HG03442 (cell line): ENCODE data around the gene KBTBD12.
"Not testable (repeated sequence)": the region's sequence is repeated elsewhere in the genome, so short reads cannot be mapped to it uniquely, and the experiment has no call there.

Experiments
- ATAC-seq: cut with Tn5 transposase; IDR thresholded peaks from one replicate; pipeline ENCODE4 v1.9.1; 2021; ENCODE audit warnings: mild to moderate bottlenecking, moderate library complexity; ENCODE audit not compliant: unreplicated experiment

Gene KBTBD12

DNA sequence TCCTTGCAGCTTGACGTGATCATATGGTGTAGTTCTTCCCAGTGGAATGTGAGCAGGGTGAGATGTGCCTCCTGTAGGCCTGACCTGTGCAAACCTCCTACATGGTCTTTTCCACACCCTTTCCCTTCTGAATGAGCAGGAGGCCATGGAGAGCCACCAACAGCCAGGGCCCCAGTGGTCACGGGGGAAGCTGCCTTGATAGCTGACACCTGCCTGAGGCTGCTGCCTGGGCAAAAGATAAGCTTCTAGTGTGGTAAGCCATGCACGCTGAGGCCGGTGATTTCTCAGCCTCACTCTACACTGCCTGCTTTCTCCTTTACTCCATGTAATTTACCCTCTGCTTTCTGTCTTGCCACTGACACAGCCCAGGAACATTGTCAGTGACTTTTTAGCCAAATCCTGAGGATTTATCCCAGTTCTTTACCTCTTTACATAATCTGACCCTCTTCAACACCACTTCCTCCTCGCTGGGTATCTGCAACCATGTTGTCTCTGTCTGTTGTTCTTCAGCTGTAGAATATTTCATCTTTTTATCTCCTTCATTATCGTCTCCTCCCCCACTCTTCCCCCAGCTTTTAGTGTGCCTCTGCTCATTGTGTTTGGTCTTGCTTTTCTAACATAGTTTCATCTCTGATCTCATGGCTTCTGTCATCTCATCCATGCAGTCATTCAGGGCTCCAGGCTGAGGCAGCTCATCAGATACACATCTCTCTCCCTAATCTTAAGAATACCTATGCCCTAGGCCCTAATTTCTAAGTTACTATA lies 11.2 kb upstream of the KBTBD12 start:
- ATAC-seq: no peak

DNA sequence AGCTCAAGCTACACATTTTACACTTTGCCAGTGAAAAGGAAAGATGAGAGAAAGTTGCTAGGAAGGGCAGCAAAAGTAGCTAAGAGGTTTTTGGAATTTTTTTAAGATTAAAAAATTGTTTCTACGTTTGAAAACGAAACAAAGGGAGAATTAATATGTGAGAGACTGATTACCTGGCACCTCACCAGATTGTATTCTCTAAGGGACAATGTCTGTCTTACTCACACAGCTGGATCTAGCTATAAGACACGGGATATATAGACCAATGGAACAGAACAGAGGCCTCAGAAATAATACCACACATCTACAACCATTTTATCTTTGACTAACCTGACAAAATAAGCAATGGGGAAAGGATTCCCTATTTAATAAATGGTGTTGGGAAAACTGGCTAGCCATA lies 9.5 kb upstream of the KBTBD12 start:
- ATAC-seq: no peak

DNA sequence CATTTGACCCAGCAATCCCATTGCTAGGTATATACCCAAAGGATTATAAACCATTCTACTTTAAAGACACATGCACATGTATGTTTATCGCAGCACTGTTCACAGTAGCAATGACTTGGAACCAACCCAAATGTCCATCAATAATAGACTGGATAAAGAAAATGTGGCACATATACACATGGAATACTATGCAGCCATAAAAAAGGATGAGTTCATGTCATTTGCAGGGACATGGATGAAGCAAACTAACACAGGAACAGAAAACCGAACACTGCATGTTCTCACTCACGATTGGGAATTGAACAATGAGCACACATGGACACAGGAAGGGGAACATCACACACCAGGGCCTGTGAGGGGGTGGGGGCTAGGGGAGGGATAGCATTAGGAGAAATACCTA lies 8.4 kb upstream of the KBTBD12 start:
- not testable (repeated sequence) for ATAC-seq

DNA sequence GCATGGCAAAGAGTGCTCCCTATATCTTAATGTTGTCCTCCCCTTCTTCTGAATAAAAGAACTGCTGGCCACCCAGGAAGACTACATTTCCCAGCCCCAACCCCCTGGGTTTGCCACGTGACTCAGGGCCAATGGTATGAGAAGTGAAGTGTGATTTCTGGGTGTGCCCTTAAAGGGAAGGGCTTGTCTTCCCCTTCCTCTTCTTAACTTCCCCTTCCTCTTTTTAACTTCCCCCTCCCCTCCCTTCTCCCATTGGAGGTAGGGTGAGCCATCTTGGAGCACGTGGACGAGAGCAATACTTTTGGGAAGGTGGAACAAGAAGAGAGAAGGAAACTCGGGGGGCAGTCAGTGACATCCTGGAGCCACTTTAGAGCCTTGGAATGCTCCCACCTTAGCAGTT lies 6.8 kb upstream of the KBTBD12 start:
- no peak for ATAC-seq

DNA sequence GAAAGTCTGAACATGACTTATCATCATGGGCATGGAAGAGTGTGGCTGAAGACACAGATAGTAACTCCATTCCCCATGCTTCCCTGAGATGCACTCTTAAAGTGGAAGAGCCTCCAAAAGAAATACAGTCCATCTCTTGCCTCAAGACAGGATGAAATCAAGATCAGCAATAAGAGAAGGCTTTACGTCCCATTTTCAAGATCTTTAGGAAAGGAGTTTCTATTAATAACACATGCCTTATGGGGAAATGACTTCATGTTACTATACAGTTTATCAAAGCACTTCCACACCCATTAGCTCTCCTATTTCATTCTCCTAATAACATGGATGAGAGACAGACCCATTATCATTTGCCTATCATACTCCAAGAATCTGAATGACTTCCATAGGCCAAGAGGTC lies 6.1 kb upstream of the KBTBD12 start:
- no peak for ATAC-seq

DNA sequence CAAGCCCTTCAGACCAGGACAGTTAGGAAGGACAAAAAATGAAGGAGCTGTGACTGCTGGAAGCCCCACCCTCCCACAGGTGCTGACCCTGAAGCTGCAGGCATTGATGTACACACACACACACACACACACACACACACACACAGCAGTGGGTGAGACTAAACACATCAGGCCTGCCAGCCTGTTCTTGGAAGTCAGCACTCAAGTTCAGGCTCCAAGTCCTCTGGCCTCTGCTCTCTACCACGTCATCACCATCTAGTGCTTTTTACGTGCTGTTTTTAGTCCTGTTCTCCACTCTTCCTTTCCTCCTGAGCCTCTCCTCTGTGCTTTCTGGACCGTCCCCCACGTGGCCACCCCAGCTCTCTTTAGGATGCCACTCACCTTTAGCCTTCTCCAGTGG lies 5.4 kb upstream of the KBTBD12 start:
- ATAC-seq: no peak

DNA sequence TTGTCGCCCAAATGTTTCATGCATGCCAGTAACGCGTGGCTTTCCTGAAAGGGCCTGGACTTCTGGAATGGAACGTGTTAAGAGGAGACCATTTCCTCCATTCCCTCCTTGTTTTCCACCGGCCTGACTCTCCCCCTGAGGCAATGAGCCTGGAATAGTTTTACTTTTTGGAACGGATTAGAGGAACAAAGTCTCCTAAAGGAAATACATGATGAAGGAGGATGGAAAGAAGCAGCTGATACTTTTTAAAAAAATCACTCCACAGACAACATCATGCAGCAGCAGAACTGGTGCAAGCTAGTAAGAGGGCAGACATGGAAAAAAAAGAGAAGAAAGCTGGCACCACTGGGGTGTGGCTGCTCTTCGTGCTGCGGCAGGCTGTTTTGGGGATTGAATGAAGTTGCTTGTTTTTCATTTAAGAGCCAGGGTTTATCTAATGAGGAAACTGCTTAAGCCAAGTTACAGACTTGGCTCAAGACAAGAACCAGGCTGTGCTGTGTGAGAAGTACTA lies 3.6 kb upstream of the KBTBD12 start:
- ATAC-seq: no peak

DNA sequence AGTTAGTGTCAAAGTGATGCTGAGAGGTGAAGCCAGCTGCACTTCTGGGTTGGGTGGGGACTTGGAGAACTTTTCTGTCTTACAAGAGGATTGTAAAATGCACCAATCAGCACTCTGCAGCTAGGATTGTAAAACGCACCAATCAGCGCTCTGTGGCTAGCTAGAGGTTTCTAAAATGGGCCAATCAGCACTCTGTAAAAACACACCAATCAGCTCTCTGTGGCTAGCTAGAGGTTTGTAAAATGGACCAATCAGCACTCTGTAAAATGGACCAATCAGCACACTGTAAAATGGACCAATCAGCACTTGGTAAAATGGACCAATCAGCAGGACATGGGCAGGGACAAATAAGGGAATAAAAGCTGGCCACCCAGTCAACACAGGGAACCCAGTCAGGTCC lies 1.2 kb upstream of the KBTBD12 start:
- not testable (repeated sequence) for ATAC-seq

DNA sequence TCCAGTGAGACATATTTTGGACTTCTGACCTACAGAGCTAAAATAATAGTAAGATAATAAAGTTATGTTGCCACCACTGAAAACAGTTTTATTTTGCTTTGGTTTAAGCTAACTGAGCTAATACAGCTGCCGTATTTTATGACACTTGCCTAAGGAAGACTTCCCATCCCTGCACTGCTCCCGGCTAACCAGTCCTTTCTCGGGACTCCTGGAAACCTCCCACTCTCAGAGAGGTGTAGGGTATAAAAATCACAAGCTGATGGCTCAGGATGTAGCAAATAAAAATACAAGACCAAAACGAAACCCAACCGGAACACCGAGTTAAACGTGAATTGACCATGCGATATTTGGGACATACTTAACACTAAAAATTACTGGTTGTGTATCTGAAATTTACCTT lies 448 bp upstream of the KBTBD12 start:
- ATAC-seq: no peak

DNA sequence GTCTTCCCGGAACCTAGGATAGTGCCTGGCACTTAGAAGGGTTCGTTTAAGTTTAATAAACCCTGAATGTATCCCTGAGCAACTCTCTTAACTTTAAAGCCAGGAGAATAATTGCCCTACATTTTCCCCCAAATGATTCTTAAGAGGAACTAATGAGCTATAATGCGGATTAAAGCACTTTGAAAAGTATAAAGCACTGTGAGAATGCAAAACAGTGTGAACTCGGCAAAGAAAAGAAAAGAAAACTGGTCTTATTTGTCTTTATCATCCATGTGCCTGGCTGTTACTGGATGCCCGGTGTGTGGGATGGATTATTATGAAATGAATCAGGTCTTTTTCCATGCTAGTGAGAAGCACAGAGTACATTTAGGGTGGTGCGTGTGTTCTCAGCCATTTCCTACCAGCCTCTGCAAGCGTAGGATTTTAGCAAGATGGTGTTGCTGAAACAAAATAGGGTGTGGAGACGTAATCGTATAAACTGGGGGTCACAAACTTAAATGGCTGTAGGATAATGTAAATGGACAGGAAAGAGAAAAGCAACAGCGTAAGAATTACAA lies 983 bp downstream of the KBTBD12 start:
- ATAC-seq: no peak

DNA sequence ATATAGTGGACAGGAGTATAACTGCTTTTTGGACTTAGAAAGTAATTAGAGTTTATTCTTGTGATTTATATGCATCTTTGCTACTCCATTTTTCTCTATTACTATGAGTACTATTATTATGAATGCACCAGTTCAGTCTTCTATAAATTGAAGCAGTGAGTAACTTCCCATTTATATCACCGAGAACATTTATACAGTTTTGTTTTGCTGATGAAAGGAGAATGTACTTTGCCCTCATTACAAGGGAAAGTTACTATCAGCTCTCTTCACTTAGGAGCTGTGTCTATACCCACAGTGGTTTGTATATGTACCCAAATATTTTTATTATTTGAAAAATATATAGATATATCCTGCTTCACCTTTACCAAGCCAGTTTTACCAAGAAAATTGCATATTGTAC lies 5.7 kb downstream of the KBTBD12 start:
- ATAC-seq: no peak

DNA sequence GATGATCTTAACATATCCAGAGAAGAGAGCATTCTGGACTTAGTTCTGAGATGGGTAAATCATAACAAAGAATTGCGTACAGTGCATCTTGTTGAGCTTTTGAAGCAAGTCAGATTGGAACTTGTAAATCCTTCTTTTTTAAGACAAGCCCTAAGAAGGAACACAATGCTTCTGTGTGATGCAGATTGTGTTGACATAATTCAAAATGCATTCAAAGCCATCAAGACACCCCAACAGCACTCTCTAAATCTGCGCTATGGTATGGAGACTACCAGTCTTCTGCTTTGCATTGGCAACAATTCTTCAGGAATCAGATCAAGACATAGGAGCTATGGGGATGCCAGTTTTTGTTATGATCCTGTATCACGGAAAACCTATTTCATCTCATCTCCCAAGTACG lies 8.6 kb downstream of the KBTBD12 start:
- no peak for ATAC-seq

DNA sequence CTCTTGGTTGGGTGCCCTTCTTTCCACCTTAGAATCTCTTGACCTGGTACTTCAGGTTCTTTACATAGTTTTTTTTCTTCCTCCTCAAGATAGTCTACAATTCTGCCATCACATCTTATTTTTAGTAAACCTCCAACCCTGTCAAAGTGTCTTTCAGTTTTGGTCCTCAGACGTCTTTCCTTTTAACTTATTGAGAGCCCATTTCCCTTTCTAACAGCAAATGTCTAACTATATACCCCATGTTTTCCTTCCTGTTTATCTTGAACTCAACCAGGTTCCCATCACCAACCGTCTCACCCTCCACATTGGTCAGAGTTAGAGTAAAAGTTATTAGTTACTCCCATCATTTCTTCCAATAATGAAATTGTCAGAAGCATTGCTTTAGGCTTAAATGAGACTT lies 10.4 kb downstream of the KBTBD12 start:
- ATAC-seq: no peak

DNA sequence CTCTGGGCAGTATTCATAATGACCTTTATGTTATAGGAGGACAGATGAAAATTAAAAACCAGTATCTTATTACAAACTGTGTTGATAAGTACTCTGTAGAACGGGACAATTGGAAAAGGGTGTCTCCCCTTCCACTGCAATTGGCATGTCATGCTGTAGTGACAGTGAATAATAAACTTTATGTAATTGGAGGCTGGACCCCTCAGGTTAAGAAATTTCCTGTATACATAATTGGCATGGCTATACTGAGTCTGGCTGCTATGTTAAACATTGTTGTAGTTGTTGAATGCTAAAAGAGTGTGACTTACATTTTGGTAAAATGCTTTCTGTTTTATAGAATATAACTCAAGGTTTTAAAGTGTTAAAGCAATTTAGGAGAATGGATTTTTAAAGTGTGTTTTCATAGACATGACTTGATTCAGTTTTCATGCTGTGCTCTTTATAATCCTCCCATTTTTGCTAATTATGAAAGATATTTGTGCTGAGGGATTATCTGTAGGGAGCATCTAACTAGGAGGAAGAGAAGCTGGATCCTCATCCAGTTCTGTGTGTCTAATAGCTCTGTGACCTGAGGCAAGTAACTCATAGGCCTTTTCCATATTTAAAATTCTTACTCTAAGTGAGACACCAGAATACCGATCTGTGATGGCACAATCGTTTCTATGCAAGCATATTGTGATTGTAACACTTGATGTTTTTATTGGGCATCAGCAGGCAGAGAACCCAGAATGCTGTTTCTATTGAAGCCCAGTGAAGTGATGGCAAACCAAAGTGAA lies 13.0 kb downstream of the KBTBD12 start:
- no peak for ATAC-seq

DNA sequence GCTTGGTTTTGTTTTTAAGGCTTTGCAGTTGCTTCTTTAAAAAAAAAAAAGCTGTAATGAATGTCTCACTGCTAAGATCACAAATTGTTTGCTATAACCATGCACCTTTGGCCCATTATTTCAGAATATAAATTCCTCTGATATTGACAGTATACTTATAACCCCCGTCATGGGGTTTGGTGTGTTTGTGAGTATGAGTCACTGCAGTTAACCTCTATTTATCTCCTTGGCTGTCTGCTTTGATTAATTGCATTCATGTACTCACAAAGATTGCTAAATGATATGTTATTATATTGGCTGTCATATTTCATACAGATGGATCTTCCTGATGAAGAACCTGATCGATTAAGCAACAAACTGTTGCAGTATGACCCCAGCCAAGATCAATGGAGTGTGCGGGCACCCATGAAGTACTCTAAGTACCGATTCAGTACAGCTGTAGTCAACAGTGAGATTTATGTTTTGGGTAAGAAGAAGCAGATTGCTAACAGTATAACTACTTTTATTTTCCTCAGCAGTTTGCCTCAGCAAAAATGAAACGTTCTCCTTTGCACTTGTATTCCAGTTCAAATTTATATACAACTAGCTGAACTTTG lies 14.9 kb downstream of the KBTBD12 start:
- no peak for ATAC-seq

DNA sequence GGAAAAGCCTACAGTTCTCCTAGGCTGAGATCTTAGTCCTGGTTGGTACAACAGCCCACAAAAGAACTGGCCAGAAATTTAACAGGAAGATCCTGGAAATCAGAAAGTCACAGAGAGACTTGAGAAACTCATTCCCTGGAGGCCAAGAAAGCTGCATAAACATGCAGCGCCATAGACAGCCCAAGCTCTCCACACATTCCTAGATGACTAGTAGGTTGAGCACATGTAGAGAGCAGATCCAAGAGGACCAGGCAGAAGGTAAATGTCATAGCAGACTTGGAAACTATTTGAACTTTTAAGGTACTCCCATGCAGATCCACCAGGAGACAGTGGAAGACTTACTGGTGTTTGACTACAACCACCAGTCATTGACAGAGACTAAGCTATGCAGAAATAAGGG lies 18.4 kb downstream of the KBTBD12 start:
- ATAC-seq: no peak

DNA sequence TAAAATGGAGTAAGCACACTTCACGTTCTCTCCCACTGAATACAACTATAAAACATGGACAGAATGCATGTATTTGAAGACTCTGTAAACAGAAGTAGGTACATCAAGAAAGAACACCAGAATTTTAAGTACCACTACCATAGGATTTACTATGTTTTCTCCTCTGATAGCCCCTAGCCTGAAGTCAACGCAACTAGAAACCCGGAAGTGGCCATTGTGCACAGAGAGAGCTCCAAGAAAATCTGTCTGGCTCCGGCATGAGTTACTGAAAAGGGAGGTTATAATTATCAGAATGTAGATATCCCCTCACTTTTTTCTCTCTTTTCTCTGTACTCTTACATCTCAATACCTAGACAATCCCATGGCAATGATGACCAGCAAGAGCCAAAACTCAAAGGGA lies 23.8 kb downstream of the KBTBD12 start:
- no peak for ATAC-seq

DNA sequence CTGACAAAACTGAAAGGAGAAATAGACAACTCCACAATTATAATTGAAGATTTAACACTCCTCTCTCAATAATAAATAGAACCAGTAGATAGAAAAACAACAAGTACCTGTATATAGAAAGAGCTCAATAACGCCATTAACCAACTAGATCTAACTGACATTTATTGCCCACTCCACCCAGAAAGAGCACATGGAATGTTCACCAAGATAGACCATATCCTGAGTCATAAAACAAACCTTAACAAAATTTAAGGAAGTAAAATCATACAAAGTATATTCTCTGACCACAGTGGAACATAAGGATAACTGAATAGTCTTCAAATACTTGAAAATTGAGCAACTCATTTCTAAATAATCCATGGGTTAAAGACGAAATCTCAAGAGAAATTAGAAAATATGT lies 25.1 kb downstream of the KBTBD12 start:
- ATAC-seq: no peak

DNA sequence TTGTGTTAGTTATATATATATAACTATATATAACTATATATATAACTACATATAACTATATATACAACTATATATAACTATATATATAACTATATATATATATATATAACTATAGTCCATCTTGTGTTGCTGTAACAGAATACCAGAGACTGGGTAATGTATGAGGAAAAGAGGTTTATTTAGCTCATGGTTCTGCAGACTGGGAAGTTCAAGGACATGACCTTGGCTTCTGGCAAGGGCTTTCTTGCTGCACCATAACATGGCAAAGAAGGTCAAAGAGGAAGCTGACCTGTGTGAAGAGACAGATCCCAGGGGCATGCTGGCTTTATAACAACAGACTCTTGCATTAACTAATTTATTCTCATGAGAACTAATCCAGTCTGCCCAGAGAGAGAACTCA lies 27.6 kb downstream of the KBTBD12 start:
- no peak for ATAC-seq

DNA sequence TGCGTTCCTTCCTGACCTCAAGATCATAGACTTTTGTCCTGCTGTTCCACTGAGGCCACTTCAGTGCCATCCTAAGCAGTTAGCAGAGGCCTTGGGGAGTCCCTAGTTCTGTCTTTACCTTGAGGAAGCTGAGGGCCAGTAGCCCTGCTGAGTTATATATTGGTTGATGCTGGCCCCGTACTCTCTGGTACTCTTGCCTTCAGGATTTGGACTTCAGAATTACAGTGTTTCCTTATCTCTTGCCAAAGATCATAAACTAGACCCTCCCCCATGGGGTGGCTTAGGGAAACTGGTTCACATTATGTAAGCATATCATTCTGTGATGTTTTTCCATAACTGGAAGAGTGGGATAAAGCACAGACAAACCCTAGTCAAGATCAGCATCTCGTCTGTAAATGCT lies 33.2 kb downstream of the KBTBD12 start:
- no peak for ATAC-seq

DNA sequence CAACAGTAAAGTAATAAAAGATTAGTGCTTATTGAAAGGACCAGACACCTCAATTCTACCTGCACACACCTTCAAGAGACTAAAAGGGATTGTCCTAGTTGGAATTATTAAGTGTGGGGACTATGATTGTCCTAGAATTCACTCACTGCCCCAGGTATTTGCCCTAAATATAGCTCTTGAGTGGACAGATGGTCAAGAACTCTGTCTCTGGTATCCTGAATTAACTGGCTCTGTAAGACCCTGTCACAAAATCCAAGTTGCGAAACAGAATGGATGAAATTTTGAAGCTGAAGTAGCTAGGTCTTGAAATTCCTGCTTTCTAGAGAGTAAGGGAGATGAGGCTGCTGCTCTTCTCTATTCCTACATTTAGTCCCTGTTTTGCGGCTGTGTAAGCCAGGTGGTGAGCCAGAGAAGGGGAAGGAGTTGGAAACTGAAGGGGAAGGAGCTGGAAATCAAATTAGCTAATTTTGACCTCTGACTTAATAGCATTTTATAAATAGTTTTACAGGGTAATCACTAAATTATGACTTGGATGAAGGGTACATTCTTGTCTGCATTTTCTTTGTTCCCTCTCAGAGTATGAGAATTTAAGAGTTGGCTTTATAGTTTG lies 34.5 kb downstream of the KBTBD12 start:
- ATAC-seq: no peak
